Measurements from ENCODE around the gene VASH2.
"Not testable (repeated sequence)": the region's sequence is repeated elsewhere in the genome, so short reads cannot be mapped to it uniquely, and the experiment has no call there.

VASH2 gene

DNA sequence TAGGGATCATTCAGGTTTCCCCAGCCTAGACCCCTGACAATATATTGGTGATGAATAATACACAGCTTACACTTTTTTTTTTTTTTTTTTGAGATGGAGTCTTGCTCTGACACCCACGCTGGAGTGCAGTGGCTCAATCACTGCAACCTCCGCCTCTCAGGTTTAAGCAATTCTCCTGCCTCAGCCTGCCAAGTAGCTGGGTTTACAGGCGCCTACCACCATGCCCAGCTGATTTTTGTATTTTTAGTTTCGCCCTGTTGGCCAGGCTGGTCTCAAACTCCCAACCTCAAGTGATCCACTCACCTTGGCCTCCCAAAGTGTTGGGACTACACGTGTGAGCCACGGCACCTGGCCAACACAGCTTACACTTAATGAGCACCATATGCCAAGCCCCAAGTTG is 7.2 kb downstream of the VASH2 start:
- no peak for DNase-seq (ENCODE audit: low read depth in 2 of 2)

DNA sequence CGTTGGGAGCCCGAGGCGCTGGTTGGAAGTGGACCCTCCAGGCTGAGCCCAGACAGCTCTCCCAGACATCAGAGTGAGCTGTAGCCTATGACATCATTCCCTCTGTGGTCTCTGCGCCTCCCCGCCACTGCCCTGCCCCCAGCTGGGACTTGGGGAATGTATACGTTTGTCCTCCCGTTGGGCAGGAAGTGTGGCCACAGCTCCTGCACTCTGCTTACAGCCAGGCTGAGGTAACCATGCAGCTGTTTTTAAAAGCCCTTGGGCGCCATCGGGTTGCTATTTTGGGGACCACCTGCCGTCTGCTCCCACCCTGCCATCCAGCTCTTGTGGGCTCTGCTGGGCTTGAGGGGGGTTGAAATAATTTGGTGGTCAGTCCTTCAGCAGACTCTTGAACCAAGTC is 7.8 kb downstream of the VASH2 start:
- no peak for DNase-seq (ENCODE audit: low read depth in 2 of 2)

DNA sequence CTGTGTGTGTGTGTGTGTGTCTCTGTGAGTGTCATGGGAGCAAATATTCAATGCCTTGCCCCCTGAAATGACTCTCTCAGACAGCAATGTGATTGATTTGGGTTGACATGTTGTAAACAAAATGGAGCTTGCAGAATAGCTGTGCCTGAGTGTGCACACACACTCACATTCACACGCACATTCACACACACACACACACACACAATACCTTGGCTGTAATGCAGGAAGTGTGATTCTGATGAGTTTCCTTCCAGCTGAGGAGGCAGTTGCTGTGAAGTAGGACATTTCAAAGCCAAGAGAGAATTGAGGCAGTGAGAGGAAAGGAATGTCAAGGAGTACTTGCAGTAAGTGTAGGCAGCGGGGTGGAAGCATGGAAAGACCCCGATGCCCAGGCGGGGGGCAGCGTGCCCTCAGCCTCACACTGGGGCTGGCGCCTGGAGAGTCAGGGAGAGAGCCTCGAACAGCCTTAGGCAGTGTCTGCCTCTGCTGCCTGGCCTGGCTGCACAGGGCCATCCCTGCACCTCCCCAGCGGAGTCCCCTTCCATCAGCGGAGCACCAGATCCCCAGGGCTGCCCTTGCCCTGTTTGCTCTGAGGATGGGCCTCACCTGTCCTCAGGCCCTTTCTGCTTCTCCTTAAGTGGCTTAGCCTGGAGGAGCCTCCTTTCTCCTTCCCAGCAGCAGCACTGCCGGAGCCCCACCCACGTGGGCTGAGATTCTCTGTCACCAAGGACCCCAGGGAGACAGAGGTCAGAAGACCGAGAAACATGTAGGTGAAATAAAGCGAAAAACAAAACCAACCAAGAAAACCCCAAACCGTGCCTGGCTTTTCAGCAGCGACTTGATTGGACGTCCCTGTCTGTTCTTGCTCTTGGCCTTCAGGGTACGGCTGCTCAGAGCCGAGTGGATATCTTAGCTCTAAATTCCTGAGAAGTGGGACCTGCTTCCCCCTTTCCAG is 9.2 kb downstream of the VASH2 start:
- DNase-seq (ENCODE audit: low read depth in 2 of 2) = no peak

DNA sequence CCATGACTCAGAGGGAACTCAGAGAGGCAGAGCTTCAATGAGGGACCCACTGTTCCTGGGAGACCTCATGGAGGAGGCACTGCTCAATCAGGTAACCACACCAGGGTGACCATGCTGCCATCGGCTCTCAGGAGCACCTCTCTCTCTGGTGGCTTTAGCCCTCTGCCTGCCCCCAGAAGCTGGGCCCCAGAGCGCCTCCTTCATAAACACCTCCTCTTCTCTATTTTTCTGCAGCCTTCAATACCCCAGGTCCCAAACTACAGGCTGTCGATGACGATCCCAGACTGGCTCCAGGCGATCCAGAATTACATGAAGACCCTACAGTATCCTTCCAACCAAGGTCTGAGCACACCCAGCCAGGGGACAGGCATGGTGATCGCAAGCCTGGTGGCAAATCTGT is 10.6 kb downstream of the VASH2 start:
- DNase-seq (ENCODE audit: low read depth in 2 of 2) = no peak

DNA sequence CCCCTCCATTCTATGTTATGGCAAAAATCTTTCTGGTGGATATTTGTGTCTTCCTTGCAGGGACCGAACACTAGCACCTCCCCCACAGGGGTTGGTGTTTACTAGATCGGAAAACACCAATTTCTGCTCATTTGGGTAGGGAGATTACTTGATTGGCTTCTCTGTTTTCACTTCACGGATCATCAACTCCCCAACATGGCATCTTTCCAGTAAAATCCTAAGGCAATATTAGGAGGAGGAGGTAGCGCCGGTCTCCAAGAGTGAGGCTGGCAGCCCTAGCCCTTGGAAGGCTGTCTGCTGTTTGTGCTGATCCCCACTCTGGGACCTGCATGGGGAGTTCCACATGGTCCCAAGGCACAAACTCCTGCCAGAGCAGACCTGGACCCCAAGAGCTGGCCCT is 12.2 kb downstream of the VASH2 start:
- no peak for DNase-seq (ENCODE audit: low read depth in 2 of 2)

DNA sequence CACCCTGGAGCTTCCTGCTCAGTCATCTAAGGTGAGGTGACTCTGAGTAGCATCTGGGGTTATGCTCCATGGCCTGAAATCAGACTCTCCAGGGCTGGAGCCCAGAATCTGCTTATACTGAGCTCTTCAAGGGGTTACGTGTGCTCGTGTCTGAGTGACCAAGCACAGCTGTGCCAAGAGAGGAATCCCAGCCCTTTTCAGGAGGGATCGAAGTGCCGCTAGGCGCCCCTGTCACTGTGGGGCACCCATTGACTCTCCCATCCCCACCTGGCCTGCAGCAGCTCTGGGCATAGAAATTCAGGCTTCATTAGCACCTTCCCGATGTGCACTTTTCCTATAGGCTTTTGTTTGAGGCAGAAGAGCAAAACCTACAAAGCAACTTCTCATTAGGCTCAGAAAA is 13.8 kb downstream of the VASH2 start:
- DNase-seq (ENCODE audit: low read depth in 2 of 2) = no peak

DNA sequence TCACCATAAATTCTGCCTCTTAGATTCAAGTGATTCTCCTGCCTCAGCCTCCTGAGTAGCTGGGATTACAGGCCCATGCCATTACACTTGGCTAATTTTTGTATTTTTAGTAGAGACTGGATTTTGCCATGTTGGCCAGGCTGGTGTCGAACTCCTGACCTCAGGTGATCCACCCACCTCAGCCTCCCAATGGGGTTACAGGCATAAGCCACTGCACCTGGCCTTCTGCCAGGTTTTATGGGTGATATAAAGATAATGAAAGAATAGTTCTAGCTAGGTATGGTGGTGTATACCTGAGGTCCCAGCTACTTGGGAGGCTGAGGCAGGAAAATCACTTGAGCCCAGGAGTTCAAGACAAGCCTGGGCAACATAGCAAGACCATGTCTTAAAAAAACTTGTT is 14.7 kb downstream of the VASH2 start:
- DNase-seq (ENCODE audit: low read depth in 2 of 2) = not testable (repeated sequence)

DNA sequence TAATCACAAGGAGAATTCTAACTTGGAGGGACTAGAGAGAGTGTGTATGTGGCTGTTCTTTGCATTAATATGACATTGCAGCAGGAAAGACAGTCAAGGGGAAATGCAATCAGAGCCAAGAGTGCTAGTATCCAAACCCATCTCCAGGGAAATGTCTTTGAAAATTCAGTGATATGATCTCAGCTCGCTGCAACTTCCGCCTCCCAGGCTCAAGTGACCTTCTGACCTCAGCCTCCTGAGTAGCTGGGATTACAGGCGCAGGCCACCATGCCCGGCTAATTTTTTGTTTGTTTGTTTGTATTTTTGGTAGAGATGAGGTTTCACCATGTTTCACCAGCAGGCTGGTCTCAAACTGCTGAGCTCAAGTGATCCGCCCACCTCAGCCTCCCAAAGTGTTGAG is 16.3 kb downstream of the VASH2 start:
- DNase-seq (ENCODE audit: low read depth in 2 of 2) = no peak

DNA sequence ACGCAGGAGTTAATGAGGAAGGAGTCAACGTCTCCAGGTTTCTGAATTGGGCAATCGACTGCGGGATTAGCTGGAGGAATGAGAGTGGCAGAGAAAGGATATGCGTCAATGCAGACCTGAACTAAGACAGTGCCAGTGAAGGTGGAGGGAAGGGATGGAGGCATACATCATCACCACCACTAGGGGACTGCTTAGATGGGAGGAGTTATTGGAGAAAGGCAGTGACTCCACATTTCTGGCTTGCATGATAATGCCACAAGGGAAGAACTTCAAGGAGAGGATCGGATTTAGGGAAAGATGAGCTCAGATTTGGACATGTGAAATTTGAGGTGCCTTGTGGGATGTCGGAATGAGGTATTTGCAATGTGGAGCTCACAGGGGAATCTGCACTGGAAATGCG is 17.5 kb downstream of the VASH2 start:
- DNase-seq (ENCODE audit: low read depth in 2 of 2) = no peak

DNA sequence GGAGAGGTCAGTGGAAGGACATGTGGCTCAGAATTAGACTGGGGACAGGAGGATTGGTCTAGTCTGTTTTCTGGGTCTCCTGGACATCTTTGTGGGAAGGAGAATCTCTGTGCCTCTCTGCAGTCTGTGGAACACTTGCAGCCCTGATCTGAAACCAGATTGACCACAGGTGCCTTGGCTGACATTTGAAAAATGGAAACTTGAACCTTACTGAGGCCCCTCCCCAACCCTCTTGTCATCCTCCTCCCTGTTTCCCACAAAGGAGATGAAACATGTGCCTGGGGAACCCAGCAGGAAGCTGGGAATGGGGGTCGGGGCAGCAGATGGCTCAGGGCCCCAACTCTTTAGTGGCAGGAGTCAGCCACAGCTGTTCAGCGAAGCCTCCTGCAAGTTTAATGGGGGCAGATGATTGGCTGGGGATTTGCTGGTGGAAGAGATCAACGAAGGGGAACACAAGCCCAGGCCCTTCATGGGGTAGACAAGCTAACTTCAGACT is 18.1 kb downstream of the VASH2 start:
- no peak for DNase-seq (ENCODE audit: low read depth in 2 of 2)

DNA sequence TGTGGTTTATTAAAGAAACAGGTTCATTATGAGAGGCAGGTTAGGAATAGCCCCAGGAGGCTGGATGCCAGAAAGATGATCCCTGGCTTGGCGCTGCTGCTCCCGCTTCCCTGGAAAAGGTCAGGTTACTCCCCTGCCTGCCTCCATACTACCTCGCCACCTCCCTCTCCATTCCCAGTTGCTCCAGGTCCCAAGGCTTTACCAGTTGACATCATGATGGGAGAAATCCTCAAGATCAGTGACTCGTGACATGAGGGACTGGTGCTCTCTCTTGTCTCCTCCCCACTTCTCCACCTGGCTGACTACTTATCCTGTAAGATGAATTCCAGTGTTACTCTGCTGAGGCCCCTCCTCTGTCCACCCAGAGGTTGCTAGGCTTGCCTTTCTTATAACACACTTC is 19.7 kb downstream of the VASH2 start:
- DNase-seq (ENCODE audit: low read depth in 2 of 2) = no peak

DNA sequence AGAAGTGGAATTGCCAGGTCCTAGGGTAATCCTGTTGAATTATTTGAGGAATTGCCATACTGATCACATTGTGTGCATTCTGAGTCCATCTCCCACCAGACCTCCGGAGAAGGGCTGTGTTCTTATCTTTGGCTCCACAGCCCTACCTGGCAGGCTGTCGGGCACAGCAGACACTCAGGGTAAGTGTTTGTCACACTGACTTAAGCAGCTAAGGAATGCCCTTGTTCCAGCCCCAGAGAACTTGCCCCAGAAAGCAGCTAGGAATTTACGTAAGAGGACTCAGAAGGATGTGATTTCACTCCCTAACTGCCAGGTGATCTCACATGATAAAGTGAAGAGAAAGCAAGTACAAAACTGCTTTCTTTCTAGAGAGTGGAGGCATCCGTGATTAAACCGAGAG is 21.0 kb downstream of the VASH2 start:
- DNase-seq (ENCODE audit: low read depth in 2 of 2) = no peak

DNA sequence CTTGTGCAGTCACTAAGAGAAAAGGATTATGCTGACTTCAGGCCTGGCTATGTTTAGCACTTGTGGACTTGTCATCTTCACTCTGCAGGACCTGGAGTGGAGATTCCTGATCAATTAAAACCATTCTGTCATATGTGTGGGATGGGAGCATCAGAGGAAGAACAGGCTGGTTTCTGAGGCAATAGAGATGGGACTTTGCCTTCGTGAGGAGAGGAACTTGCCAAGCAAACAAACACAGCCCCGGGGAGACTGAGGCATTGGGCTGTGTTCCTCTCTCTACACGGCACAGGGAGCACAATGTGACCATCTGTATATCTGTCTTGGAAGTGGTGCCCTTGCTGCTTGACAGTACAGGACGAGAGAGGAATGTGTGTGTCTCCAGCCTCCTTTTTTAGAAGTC is 23.1 kb downstream of the VASH2 start:
- no peak for DNase-seq (ENCODE audit: low read depth in 2 of 2)

DNA sequence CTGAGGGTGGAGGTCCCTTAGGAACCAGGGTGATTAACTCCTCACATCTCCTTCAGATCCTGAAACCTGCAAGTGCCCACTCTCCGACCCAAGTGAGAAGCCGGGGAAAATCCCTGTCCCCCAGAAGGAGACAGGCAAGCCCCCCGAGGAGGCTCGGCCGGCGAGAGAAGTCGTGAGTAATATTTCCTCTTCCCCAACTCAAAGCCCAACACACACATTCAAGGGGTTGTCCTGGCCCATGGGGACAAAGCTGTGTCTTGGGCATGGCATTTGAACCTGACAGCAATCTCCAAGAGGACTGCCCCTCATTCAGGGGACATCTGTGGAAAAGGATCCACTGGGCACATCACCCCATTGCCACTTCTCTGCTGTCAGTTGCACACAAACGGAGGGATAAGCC is 23.6 kb downstream of the VASH2 start:
- DNase-seq (ENCODE audit: low read depth in 2 of 2) = no peak

DNA sequence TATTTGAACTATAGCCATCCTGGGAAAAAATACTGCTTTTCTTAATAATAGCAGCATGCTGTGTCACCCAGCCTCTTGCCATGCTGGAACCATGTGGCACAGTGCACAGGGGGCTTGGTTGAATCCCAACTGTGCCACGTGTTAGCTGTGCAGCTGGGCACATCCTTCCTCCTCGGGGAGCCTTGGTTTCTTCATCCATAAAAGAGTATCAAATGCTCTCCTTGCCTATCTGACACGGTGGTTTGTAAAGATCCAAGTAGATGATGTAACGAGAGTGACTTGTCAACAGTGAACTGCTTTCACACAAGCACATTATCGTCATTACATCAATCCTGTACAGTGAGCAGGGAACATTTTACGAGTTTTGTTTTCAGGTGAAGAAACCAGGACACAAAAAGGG is 24.4 kb downstream of the VASH2 start:
- DNase-seq (ENCODE audit: low read depth in 2 of 2) = no peak

DNA sequence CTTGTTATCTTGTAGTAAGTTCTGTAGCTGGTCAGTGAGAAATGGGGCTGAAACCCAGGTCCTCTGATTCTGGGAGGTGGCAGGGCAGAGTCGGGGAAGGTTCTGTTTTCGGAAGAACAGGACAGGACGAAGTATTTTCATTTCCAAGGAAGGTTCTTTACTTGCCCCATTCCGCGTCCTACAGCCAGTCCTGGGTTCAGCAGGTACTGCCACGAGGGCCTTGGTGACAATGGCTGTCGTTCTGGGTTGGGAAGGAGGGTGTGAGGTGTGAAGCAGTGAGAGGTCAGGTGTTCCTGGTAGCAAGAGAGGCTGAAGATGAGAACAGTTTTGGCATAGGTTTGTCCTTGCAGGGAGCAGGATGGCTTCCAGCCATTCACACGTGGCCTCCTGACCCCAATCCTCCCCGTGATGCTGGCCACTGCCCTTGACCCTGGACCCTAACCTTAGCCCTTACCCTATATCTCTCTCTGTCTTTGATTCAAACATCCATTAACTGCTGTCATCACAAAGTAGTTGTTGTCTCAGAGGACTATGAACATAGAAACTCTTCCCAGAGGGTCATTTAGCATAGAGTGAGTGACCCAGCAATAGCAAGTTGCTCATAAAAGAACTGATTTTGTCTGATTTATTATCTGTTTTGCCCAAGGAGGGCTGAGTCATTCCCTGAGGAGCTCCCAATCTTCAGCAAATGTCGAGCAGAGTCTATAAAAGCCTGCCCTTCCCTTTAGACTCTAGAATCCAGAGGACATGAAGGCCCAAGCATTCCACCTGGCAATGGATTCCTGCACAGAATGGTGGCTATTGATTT is 25.0 kb downstream of the VASH2 start:
- DNase-seq (ENCODE audit: low read depth in 2 of 2) = no peak

DNA sequence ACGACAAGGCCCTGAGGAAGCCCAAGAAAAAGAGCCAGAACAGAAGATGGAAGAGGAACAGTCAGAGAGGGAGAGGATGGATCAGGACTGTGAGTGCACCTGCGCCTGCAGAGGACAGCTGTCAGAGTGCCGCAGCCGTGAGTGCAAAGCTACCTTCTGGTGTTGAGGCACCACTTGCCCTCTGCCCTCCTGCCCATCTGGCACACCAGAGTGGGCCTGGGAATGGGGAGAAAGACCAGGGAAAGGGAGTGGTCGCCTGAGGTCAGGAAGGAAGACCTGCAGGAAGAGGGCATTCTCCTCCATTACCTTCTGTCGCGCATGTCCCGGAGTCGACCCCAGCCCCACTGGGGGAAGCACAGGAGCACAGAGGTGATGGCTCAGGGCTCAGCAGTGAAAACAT is 26.2 kb downstream of the VASH2 start:
- DNase-seq (ENCODE audit: low read depth in 2 of 2) = no peak

DNA sequence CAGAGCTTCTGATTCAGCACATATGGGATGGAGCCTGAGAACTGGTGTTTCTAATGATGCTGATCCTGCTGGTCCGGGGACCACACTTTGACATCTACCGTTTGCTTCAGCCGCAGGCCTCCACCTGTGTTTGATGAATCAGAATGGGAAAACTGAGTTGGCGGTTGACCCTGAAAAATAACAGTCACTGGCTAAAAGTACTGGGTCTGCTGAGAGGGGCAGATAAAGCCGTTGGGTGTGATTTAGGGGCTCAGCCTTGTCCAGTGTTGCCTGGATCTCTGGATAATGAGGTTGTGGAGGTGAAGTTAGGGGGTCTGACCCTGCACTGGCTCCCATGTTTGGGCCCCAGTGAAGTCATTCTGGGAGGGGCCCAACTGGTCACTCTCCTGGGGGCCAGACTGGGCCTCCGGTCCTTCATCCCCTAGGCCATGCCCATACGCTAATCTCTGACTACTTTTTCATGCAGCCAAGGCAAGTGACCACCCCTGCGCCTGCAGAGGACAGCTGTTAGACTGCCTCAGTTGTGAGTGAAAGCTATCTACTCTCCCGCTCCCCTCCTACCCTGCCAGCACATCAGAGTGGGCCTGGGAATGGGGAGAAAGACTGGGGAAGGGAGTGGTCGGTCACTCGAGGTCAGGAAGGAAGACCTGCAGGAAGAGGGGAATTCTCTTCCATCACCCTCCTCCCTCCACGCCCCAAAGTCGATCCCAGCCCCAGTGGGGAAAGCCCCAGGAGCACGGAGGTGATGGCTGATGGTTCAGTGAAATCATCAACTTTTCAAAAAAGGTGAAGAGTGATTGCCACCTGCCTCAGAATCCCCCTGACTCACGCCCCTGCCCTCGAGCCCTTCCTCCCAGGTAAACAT is 27.7 kb downstream of the VASH2 start:
- no peak for DNase-seq (ENCODE audit: low read depth in 2 of 2)

DNA sequence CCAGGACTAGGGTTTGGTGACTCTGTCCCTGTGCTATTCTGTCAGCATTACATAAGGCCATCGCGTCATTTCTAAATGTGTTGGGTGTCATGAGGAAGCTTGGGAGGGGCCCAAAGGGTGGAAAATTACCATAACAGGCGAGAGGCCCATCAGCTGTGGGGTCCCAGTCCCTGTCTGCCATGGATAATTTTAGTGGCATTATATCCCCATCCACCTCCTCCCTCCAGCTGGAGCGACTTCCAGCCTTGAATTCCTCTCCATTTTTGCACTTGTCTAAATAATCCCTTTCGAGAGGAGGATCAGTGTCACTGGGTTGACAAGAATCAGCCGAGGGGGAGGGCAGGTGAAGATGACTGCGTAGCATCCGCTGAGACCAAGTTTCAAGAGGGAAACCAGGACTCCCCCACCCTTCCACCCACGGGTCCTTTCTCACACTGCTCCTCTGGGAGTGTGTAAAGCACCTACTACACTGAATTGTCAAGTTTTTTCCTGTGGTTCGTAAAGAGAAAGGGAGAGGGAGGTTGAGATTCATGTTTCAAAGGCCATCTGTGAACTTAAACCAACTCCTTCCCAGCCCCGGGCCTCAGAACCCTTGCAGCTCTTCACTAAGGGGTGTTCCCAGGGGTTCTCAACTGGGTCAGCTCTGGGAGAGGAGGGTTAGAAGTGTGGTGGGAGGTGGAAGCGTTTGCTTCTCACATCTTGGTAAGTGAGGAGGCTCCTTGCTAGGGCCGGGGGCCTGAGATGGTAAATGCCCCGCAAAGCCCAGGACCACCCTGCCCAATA is 29.2 kb downstream of the VASH2 start:
- no peak for DNase-seq (ENCODE audit: low read depth in 2 of 2)

DNA sequence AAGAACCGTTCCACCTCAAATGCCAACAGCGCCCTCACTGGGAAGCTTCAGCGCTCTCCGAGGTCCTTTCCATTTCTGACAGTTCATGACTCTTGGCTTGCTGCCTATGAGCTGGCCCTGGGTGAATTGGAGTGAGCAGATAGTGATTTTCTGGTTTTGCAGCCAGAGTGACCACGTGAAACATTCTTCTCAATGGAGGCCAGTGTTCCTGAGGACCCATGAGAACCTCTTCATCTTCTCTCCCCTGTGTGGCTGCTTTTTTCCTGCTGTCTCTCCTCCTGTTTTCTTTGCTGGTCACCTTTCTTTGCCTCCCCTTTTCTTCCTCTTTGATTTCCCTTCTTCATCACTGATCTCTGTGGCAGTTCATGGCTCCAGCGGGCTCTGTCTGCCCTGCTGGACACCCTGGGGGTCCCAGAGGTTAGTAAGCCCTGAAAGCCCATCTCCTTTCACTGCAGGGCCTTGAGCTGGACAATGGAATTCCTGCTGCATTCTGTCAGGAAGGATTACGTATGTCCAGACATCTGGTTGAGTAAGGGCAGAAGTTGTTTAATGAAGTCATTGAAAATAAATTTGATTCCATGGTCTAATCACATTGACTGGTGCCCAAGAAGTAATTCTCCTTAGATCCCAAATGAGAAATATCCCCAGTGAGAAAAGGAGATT is 29.9 kb downstream of the VASH2 start:
- DNase-seq (ENCODE audit: low read depth in 2 of 2) = no peak
